ENCODE measurements around the gene HIVEP3.

HIVEP3 gene

GRCh38 chr1:41891199-41891896, 27.4 kb downstream of the HIVEP3 start:
- DNase-seq, result peak; percentile 32

GRCh38 chr1:41890825-41891198, 27.9 kb downstream of the HIVEP3 start:
- no peak for DNase-seq

GRCh38 chr1:41889506-41890414, 29.0 kb downstream of the HIVEP3 start:
- no peak for DNase-seq

DNA sequence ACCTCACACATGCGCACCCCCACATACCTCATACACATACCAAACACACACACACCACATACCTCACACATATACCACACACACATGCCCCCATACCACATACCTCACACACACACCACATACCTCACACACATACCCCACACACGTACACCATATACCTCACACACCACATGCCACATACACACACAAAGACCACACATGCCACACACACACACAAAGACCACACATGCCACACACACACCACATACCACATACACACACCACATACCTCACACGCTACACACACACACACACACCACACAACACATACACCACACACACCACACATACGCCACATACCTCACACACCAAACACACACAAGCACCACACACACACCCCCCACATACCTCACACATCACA, 30.0 kb downstream of the HIVEP3 start:
- no peak for DNase-seq

DNA sequence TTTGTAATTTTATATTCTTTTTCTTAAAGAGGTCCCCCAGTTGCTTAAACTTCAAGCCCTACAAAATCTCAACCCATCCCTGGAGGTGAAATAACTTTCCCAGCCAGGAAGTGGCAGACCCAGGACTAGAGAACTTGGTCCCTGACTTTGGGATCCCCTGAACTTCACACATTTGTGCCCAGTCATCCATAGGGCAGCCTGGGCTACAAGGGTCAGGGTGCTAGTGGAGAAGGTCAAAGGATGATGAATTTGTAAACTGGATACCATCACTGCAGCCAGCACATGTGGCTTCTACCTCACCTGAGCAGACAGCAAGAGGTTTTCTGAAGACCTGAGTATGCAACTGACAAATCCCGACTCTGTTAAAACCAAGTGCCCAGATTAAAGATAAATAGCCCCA, 31.4 kb downstream of the HIVEP3 start:
- DNase-seq, result no peak

GRCh38 chr1:41884256-41885230, 34.2 kb downstream of the HIVEP3 start:
- DNase-seq, result no peak

- no peak for DNase-seq
Observed at GRCh38 chr1:41883507-41883906, 35.2 kb downstream of the HIVEP3 start.

DNA sequence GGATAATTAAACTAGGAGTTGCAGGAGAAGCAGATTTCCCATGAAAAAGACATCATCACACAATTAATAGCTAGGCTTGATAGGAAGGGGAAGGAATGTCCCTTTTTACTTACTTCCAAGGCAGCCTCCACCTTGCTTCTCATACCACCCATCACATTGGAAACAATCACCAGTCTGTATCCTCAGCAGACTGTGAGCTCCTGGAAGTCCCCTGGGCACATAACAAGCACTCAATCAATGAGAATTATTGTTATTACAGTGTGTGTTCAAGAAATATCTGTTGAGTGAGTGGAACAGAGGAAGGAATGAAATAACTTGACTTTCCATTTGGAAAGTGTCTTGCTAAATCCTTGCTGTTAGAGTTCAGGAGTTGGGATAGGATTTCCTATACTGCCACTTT, 36.2 kb downstream of the HIVEP3 start:
- DNase-seq, result peak; percentile 13

DNA sequence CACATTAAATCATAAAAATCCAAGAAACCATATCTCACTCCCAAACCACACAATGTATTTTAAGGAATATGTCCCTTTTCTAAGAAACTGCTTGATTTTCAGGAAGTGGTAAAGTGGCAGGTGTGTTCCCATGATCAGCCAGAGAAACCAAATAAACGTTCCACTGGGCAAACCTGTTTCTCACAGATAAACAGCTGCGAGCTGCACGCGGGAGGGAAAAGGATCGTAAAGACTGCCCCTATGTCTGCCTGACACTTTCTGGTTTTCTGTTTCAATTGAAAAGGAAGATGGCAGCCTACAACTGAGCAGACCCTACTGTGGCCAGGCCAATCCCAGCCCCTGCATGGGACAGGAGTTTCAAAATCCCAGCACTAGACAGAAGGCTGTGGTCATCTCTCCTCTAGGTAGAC, 36.6 kb downstream of the HIVEP3 start:
- peak; percentile 17 for DNase-seq

GRCh38 chr1:41880950-41881885, 37.5 kb downstream of the HIVEP3 start:
- DNase-seq, result no peak

DNA sequence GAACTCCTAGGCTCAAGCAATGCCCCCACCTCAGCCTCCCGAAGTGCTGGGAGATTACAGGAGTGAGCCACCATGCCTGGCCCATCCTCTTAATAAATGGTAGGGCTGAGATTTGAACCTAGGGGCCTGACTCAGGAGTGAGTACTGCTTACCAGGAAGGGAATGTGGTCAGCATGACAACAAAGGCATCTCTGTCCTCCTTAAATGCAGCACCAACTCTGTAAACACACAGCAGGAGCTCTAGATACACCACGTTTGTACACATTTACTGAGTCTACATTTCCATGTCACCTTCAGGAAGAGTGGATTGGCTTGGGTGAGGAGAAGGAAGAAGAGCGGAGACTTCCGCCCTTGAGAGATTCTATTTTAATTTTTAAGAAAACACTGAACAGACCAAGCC, 38.5 kb downstream of the HIVEP3 start:
- no peak for DNase-seq

- no peak for DNase-seq
Observed at GRCh38 chr1:41879617-41880016, 39.1 kb downstream of the HIVEP3 start.

GRCh38 chr1:41878911-41879310, 39.8 kb downstream of the HIVEP3 start:
- no peak for DNase-seq

DNA sequence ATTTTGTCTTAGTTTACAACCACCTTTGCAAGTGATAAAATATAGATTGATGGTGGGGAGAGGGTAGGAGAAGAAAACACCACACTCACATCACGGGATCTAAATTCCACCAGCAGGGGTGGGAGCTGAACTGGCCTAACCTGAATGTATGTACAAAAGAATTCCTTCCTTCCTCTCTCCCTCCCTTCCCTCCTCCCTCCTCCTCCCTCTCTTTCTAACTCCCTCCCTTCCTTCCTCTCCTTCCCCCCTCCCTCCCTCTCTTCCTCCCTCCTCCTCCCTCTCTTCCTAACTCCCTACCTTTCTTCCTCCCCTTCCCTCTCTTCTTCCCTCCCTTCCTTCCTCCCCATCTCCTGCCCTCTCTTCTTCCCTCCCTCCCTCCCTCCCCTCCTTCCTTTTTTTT, 40.2 kb downstream of the HIVEP3 start:
- DNase-seq, result no peak

- DNase-seq, result no peak
Observed at GRCh38 chr1:41876576-41877445, 41.9 kb downstream of the HIVEP3 start.

DNA sequence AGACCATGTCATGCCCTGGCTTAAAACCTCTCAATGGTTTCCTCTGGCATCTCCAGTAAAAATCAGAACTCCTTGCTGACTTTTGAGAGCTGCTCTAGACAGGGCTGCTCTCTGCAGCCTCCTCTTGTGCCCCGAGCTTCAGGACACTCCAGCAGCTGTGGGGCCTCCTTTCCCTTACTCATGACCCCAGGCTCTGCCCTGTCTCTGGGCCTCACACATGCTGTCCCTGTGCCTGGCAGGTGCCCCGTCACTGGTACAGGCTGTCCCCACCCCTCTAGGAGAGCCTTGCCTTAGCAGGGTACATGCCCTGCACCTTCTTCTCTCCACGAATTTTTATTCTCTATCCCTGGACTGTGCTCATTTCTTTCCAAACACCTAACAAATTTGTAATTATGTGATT, 43.2 kb downstream of the HIVEP3 start:
- DNase-seq, result no peak

- no peak for DNase-seq
Observed at GRCh38 chr1:41874903-41875411, 43.8 kb downstream of the HIVEP3 start.

GRCh38 chr1:41874151-41874719, 44.5 kb downstream of the HIVEP3 start:
- DNase-seq, result no peak

DNA sequence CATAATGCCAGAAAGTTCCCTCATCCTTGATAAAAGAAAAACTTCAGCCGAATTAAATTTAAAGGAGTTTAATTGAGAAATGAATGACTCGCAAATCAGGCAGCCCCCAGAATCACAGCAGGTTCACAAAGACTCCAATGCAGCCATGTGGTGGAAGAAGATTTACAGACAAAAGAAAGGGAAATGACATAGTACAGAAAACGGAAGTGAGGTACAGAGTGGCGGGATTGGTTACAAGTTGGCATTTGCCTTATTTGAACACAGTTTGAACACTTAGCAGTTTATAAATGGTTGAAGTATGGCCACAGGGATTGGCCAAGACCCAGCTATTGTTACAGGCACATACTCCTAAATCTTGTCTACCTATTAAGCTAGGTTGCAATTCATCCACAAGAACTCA, 46.6 kb downstream of the HIVEP3 start:
- no peak for DNase-seq

GRCh38 chr1:41870076-41870562, 48.6 kb downstream of the HIVEP3 start:
- no peak for DNase-seq
